ENCODE data around the gene PACSIN3.

PACSIN3 gene

DNA sequence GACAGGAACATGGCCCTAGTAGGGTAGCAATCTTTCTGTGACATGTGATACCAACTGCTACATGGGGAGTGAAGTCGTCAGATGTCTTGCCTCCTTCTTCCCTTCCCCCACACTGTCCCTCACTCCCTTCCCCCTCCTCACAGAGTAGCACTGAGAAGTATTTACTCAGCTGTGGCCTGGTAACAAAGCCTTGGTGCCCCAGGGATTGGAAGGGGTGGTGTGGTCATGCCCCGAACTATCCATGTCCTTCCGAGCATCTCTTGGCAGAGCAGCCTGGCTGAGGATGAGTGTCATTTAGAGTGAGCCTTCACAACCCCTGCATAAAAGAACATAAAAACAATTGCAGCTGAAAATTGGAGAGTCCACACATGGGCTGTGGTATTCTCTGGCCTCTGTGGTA is 55.7 kb downstream of the PACSIN3 start:
- H3K4me3 ChIP-seq (ENCODE audit: low read depth, low read length) = no peak overlapping the region
- TF ChIP-seq, protein P1, sequence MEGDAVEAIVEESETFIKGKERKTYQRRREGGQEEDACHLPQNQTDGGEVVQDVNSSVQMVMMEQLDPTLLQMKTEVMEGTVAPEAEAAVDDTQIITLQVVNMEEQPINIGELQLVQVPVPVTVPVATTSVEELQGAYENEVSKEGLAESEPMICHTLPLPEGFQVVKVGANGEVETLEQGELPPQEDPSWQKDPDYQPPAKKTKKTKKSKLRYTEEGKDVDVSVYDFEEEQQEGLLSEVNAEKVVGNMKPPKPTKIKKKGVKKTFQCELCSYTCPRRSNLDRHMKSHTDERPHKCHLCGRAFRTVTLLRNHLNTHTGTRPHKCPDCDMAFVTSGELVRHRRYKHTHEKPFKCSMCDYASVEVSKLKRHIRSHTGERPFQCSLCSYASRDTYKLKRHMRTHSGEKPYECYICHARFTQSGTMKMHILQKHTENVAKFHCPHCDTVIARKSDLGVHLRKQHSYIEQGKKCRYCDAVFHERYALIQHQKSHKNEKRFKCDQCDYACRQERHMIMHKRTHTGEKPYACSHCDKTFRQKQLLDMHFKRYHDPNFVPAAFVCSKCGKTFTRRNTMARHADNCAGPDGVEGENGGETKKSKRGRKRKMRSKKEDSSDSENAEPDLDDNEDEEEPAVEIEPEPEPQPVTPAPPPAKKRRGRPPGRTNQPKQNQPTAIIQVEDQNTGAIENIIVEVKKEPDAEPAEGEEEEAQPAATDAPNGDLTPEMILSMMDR (IDR thresholded peaks at IDR 0.05; ENCODE audit: low read depth, low read length) = no peak

Data from WI38 (cell line).